Measurements from ENCODE around the gene ROM1. TPM values are rescaled to one million over a fixed set of nuclear protein-coding genes. Genes with fewer than 3 reads are reported as not detected.
"Not testable (repeated sequence)": the region's sequence is repeated elsewhere in the genome, so short reads cannot be mapped to it uniquely, and the experiment has no call there.

Gene ROM1
- total RNA-seq, 1 experiment from 2014 or later = 1.1 TPM

DNA sequence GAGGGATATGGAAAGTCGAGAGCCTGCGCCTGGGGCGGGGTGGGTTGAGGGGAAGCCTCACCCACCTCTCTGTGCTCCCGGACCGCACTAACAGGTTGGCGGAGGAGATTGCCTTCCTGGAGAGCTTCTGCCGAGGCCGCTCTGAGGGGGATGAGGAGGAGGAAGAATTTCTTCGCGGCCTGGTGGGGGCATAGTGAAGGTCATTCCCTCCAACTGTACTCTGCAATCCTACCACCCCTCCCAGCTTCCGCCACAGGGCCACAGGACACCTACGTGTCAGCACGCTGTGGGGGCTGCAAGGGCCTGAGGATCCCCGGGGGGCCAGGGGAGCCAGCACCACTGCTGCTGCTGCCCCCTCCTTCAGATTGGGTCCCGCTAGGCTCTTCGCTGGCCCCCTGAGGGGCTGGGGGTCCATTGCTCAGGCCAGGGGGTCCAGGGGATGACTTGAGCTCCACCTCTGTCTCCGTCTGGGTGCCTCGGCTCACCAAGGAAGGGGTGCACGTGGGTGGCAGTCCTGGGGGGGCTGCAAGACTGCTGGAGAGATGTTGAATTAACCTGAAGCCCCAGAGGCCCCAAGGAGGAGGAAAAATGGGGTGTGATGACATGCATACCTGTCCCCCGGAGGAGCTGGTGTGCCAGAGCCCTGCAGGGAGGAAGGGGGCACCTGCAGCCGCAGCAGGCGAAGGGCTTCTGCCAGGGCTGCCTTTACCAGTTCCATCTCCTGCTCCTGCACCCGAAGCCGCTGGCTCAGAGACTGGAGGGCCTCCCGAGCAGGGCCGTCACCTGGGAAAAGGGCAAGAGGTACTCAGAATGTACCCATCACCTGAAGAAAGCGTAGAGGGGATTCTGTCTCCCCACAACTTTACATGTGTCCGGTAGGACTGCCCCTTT lies 2.0 kb upstream of the ROM1 start:
- Histone ChIP-seq H3K36me3 (replicated peaks; ENCODE audit: control insufficient read depth, insufficient read depth, low read length) (no peaks in the 10 kb centered on the region; the same call in 1 of the 2 replicates), H3K4me3 (ENCODE audit: insufficient read depth, low read depth, low read length) (peak overlapping the region; percentile 70), H3K27me3 (ENCODE audit: control insufficient read depth, insufficient read depth, low read length) (peaks cover 4% of the 10 kb centered on the region)
- no peak for DNase-seq

- peaks cover 4% of the 10 kb centered on the region for H3K27me3 ChIP-seq (ENCODE audit: control insufficient read depth, insufficient read depth, low read length)
- no peaks in the 10 kb centered on the region; the same call in 1 of the 2 replicates for H3K36me3 ChIP-seq (replicated peaks; ENCODE audit: control insufficient read depth, insufficient read depth, low read length)
- DNase-seq = peak; percentile 79
- peak overlapping the region; percentile 70 for H3K4me3 ChIP-seq (ENCODE audit: insufficient read depth, low read depth, low read length)
Observed at GRCh38 chr11:62611705-62612365, 1.2 kb upstream of the ROM1 start.

DNA sequence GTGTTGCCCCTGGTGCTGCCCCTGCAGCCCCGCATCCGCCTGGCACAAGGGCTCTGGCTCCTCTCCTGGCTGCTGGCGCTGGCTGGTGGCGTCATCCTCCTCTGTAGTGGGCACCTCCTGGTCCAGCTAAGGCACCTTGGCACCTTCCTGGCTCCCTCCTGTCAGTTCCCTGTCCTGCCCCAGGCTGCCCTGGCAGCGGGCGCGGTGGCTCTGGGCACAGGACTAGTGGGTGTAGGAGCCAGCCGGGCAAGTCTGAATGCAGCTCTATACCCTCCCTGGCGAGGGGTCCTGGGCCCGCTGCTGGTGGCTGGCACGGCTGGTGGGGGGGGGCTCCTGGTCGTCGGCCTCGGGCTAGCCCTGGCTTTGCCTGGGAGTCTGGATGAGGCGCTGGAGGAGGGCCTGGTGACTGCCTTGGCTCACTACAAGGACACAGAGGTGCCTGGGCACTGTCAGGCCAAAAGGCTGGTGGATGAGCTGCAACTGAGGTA lies 278 bp downstream of the ROM1 start:
- H3K27me3 ChIP-seq (ENCODE audit: control insufficient read depth, insufficient read depth, low read length) = peaks cover 4% of the 10 kb centered on the region
- DNase-seq = no peak
- peak overlapping the region; percentile 24; the same call in 1 of the 2 replicates for H3K4me3 ChIP-seq (ENCODE audit: insufficient read depth, low read depth, low read length)
- H3K36me3 ChIP-seq (replicated peaks; ENCODE audit: control insufficient read depth, insufficient read depth, low read length) = no peaks in the 10 kb centered on the region; the same call in 1 of the 2 replicates

DNA sequence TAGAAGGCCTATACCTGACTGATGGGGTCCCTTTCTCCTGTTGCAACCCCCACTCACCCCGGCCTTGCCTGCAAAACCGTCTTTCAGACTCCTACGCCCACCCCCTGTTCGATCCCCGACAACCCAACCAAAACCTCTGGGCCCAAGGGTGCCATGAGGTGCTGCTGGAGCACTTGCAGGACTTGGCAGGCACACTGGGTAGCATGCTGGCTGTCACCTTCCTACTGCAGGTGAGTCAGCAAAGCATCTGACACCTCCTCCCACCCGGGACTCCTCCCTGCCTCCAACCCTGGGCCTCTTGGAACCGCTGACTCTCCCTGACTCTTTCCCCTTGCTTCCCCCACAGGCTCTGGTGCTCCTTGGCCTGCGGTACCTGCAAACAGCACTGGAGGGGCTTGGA lies 1.2 kb downstream of the ROM1 start:
- DNase-seq = no peak
- Histone ChIP-seq H3K27me3 (ENCODE audit: control insufficient read depth, insufficient read depth, low read length) (peaks cover 4% of the 10 kb centered on the region), H3K36me3 (replicated peaks; ENCODE audit: control insufficient read depth, insufficient read depth, low read length) (no peaks in the 10 kb centered on the region; the same call in 1 of the 2 replicates), H3K4me3 (ENCODE audit: insufficient read depth, low read depth, low read length) (no peak overlapping the region)

DNA sequence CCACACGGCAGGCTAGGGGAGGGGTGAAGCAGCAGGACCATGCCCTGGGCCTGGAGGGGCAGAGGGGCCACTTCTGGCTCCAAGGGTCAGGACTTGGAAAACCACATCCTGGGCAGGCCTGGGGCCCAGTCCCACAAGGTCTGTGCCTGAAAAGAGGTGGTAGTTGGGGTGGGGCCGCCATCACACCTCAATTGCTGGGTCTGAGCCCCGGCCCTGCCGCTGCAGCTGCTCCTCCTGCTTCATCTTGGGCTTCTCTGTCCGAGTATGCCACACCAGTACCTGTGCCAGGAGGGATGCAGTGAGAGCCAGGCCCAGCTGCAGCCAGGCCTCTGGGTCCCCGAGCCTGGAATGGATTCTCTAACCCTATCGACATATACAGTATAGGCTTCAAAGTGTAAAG lies 2.5 kb downstream of the ROM1 start:
- DNase-seq = no peak

GRCh38 chr11:62616957-62617356 lies 3.9 kb downstream of the ROM1 start:
- not testable (repeated sequence) for H3K27me3 ChIP-seq (ENCODE audit: control insufficient read depth, insufficient read depth, low read length); H3K4me3 ChIP-seq (ENCODE audit: insufficient read depth, low read depth, low read length); H3K36me3 ChIP-seq (replicated peaks; ENCODE audit: control insufficient read depth, insufficient read depth, low read length); DNase-seq

More for the DNA sequence above, 2.5 kb downstream of the ROM1 start:
- Histone ChIP-seq H3K27me3 (ENCODE audit: control insufficient read depth, insufficient read depth, low read length) (peaks cover 4% of the 10 kb centered on the region), H3K36me3 (replicated peaks; ENCODE audit: control insufficient read depth, insufficient read depth, low read length) (no peaks in the 10 kb centered on the region), H3K4me3 (ENCODE audit: insufficient read depth, low read depth, low read length) (no peak overlapping the region)

DNA sequence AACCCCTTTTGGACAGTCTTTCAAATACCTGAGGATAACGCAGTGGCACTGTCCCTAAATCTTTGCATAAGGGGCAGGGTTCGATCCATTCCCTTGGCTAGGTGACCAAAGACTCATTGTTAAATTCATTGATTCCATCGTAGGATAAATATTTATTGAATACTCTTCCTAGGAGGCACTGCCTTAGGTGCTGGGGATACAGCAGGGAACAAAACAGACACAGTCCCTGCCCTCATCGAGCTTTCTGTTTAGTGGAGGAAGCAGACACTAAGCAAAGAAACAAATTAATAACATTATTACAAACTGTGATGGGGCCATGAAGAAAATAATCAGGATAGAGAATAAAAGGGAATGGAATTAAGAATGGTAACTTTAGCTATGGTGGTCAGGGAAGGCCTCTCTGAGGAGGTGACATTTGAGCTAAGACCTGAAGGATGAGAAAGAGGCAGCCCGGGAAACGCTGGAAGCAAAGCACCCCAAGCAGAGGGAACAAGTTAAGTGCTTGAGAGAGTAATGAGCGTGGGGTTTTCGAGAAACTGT lies 8.0 kb downstream of the ROM1 start:
- Histone ChIP-seq H3K36me3 (replicated peaks; ENCODE audit: control insufficient read depth, insufficient read depth, low read length) (peaks cover 11% of the 10 kb centered on the region), H3K27me3 (ENCODE audit: control insufficient read depth, insufficient read depth, low read length) (no peaks in the 10 kb centered on the region), H3K4me3 (ENCODE audit: insufficient read depth, low read depth, low read length) (peak overlapping the region; percentile 77)
- DNase-seq = no peak

GRCh38 chr11:62621567-62622470 lies 8.8 kb downstream of the ROM1 start, which contains the start of gene B3GAT3:
Gene B3GAT3, minus strand, starts transcription at chr11:62621986. Its CDS starts 39 bp downstream, at chr11:62621947.
- H3K27me3 ChIP-seq (ENCODE audit: control insufficient read depth, insufficient read depth, low read length) = no peaks in the 10 kb centered on the region
- peak; percentile 100 for DNase-seq
- peak within 1 kb of the TSS; percentile 77 for H3K4me3 ChIP-seq (ENCODE audit: insufficient read depth, low read depth, low read length)
- H3K36me3 ChIP-seq (replicated peaks; ENCODE audit: control insufficient read depth, insufficient read depth, low read length) = peaks cover 18% of the 10 kb centered on the region

DNA sequence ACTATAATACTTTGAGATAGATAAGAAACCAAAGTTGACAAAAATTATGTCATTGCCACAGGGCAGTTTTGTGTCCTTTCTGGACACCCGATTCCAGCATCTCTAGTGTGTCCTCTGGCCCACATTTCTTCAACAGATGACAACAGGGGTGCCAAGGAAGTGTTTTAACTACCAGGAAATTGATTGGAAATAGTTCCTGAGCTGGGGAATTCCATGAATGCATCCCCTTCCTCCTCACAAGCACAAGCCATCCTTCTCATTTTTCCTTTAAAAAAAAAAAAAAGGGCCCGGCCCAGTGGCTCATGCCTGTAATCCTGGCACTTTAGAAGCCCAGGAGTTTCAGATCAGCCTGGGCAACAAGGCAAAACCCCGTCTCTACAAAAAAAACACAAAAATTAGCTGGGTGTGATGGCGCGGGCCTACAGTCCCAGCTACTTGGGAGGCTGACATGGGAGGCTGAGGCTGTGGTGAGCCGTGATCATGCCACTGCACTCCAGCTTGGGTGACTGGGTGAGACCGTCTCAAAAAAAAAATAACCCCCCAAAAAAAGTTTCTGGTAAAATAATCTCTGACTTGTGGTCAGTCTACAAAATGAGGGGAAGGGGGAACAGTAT lies 9.5 kb downstream of the ROM1 start:
- no peak for DNase-seq
- no peaks in the 10 kb centered on the region for H3K27me3 ChIP-seq (ENCODE audit: control insufficient read depth, insufficient read depth, low read length)
- H3K36me3 ChIP-seq (replicated peaks; ENCODE audit: control insufficient read depth, insufficient read depth, low read length) = peaks cover 22% of the 10 kb centered on the region
- H3K4me3 ChIP-seq (ENCODE audit: insufficient read depth, low read depth, low read length) = peak overlapping the region; percentile 34

- Histone ChIP-seq H3K4me3 (ENCODE audit: insufficient read depth, low read depth, low read length) (no peak overlapping the region), H3K36me3 (replicated peaks; ENCODE audit: control insufficient read depth, insufficient read depth, low read length) (peaks cover 63% of the 10 kb centered on the region), H3K27me3 (ENCODE audit: control insufficient read depth, insufficient read depth, low read length) (no peaks in the 10 kb centered on the region)
- DNase-seq = no peak
Observed at GRCh38 chr11:62627713-62628112, 14.7 kb downstream of the ROM1 start.

- Histone ChIP-seq H3K36me3 (replicated peaks; ENCODE audit: control insufficient read depth, insufficient read depth, low read length) (peaks cover 66% of the 10 kb centered on the region), H3K27me3 (ENCODE audit: control insufficient read depth, insufficient read depth, low read length) (no peaks in the 10 kb centered on the region)
Observed at GRCh38 chr11:62632492-62632891, 19.4 kb downstream of the ROM1 start.

GRCh38 chr11:62644220-62644619 lies 31.2 kb downstream of the ROM1 start:
- H3K4me3 ChIP-seq (ENCODE audit: insufficient read depth, low read depth, low read length) = no peak overlapping the region
- DNase-seq = no peak
- peaks cover 11% of the 10 kb centered on the region for H3K36me3 ChIP-seq (replicated peaks; ENCODE audit: control insufficient read depth, insufficient read depth, low read length)
- no peaks in the 10 kb centered on the region for H3K27me3 ChIP-seq (ENCODE audit: control insufficient read depth, insufficient read depth, low read length)

More at GRCh38 chr11:62632492-62632891, 19.4 kb downstream of the ROM1 start:
- H3K4me3 ChIP-seq (ENCODE audit: insufficient read depth, low read depth, low read length) = no peak overlapping the region
- no peak for DNase-seq

GRCh38 chr11:62645671-62645945 lies 32.6 kb downstream of the ROM1 start:
- no peak for DNase-seq
- Histone ChIP-seq H3K36me3 (replicated peaks; ENCODE audit: control insufficient read depth, insufficient read depth, low read length) (peaks cover 12% of the 10 kb centered on the region), H3K27me3 (ENCODE audit: control insufficient read depth, insufficient read depth, low read length) (no peaks in the 10 kb centered on the region), H3K4me3 (ENCODE audit: insufficient read depth, low read depth, low read length) (peak overlapping the region; percentile 99)
